ENCODE results near the gene SLC25A25. TPM values are rescaled to one million over a fixed set of nuclear protein-coding genes. Genes with fewer than 3 reads are reported as not detected.

SLC25A25 gene
- total and polyA plus RNA-seq, 10 of the 15 experiments (the other 5 are each of a cell fraction or from before 2014, with no cell fraction given): 0.04 to 17.1 (median 12.4) TPM; not detected in 1

DNA sequence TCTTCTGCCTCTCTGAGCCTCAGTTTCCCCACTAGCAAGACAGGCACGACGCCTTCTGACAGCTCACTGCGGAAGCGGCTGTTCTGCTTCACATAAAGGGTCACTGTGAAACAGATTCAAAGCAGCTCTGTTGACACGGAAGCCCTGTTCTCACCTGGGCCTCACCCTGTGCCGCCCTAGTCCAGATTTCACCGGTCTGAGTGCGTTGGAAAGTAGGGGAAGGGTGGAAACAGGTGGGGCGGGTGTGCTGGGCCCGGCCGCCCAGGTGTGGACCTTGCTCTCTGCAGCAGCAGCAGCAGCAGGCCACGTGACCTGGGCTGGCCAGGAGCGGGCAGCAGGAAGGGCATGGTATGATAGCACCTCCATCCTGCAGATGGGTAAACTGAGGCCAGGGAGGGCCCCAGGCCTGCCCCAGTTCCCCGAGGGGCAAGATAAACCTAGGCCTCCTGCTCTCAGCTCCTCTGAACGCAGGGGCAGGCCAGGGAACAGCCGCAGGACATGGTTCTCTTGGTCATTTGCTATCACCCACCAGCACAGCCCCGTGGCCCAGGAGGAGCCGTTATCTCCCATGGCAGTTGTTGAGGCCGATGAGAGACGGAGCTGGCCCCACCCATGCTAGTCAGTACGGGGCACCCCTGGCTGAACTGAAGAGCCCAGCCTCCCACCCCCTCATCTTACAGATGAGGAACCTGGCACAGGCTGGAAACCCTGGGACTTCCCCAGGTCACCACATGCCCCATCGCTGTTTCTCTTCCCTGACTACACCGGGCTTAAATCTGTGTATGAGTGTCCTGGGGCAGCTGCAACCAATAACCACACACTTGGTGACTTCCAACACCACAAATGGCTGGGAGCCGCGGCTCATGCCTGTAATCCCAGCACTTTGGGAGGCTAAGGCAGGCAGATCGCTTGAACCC, 47.4 kb downstream of the SLC25A25 start:
- Histone ChIP-seq H3K79me2 (ENCODE audit: control insufficient read depth, insufficient read depth, low read length) (no peaks in the 10 kb centered on the region), H3K4me2 (ENCODE audit: control insufficient read depth, insufficient read depth) (peak overlapping the region; percentile 31), H3K9ac (ENCODE audit: control insufficient read depth, insufficient read depth, low read length) (no peak overlapping the region; the same call in 1 of the 2 replicates), H3K27ac (ENCODE audit: control insufficient read depth, insufficient read depth) (peak overlapping the region; percentile 61), H3K4me1 (ENCODE audit: control insufficient read depth, insufficient read depth, low read length) (peaks cover 23% of the 10 kb centered on the region), H2AFZ (ENCODE audit: control insufficient read depth, low read depth, low read length) (no peak overlapping the region), H3K27me3 (replicated peaks in 1 of 2; ENCODE audit: control insufficient read depth in 2 of 2, insufficient read depth in 2 of 2, low read length in 1 of 2) (no peaks in the 10 kb centered on the region), H4K20me1 (ENCODE audit: control insufficient read depth, insufficient read depth) (no peaks in the 10 kb centered on the region), H3K36me3 (ENCODE audit: control insufficient read depth in 2 of 2, insufficient read depth in 2 of 2, low read length in 1 of 2) (peaks cover 3 to 4% of the 10 kb centered on the region in 2 experiments; a peak in 3 of 4 replicates), H3K4me3 (no peak overlapping the region), H3K9me3 (replicated peaks; ENCODE audit: control insufficient read depth, insufficient read depth, low read length) (no peaks in the 10 kb centered on the region)
- no TSS peak for BruUV-seq (replicated peaks)
- intact Hi-C loops (cut with micrococcal nuclease; ENCODE audit: unreplicated experiment): no loop called here
- POLR2A ChIA-PET: interaction anchor here (0.5 to 2.8 kb wide), 7 partner anchors 9 to 178 kb away, joined by 3 to 10 read pairs (median 4); partner anchors contain the start of gene DPM2
- RAD21 ChIA-PET (ENCODE audit: unreplicated experiment): interaction anchor here (1.0 to 1.5 kb wide), 5 partner anchors 10 to 160 kb away, joined by 3 to 7 read pairs (median 5); no protein-coding TSS in a partner anchor
- CTCF ChIA-PET: interaction anchor here (0.6 to 6.1 kb wide), 22 partner anchors 10 to 305 kb away, joined by 3 to 84 read pairs (median 5); partner anchors contain the start of gene PTGES2
- FAIRE-seq (peak; percentile 72), ATAC-seq (peak; percentile 90), DNase-seq (ENCODE audit: low read depth, low spot score) (no peak)
- in situ Hi-C loops (cut with MboI): no loop called here
- 51% methylated on average over 26 of the region's 26 CpGs for WGBS (ENCODE audit: insufficient coverage, insufficient replicate concordance, low lambda C conversion rate, missing lambda C conversion rate)
- SMC1A ChIA-PET (ENCODE audit: uncharacterized antibody, unreplicated experiment): interaction anchor here (0.8 to 3.3 kb wide), 11 partner anchors 10 to 172 kb away, joined by 3 to 11 read pairs (median 4); partner anchors contain the start of genes NAIF1 and SLC25A25
- TF ChIP-seq EP300 (IDR thresholded peaks at IDR 0.05; ENCODE audit: borderline replicate concordance in 1 of 2, control insufficient read depth in 1 of 2, low read depth in 2 of 2, low read length in 2 of 2) (0 out of 4 replicates have a peak, but pooled peaks of 1 of the 2 experiments have one; percentile 18), EGR1 (IDR thresholded peaks at IDR 0.05; ENCODE audit: borderline replicate concordance in 1 of 2, low read depth in 2 of 2, low read length in 2 of 2) (peak in 1 of 2 experiments; percentile 65; a peak in 2 of 3 replicates), GABPA (IDR thresholded peaks at IDR 0.05; ENCODE audit: low read depth) (no peak), SUZ12 (IDR thresholded peaks at IDR 0.05; ENCODE audit: unreplicated experiment) (no peak), SPI1 (IDR thresholded peaks at IDR 0.05; ENCODE audit: borderline replicate concordance, insufficient read depth, low read depth, low read length) (peak; percentile 52; the same call in 1 of the 2 replicates), SIX5 (IDR thresholded peaks at IDR 0.05; ENCODE audit: low read depth, low read length, severe bottlenecking) (no peak), MTA2 (IDR thresholded peaks at IDR 0.05; ENCODE audit: low read depth) (no peak), HDGF (IDR thresholded peaks at IDR 0.05) (no peak), NFIC (IDR thresholded peaks at IDR 0.05; ENCODE audit: low read depth, low read length) (no peak), RAD51 (IDR thresholded peaks at IDR 0.05) (no peak), LARP7 (IDR thresholded peaks at IDR 0.05) (no peak), BHLHE40 (IDR thresholded peaks at IDR 0.05; ENCODE audit: borderline replicate concordance in 1 of 2, low read depth in 2 of 2, low read length in 1 of 2) (peak in 1 of 2 experiments; percentile 43; a peak in 1 of 4 replicates), IKZF2 (IDR thresholded peaks at IDR 0.05) (peak; percentile 74 to 78), TCF12 (IDR thresholded peaks at IDR 0.05; ENCODE audit: low read depth, low read length) (peak; percentile 34; the same call in 1 of the 2 replicates), ZSCAN29 (IDR thresholded peaks at IDR 0.05) (no peak)
- TF ChIP-seq, protein P1, sequence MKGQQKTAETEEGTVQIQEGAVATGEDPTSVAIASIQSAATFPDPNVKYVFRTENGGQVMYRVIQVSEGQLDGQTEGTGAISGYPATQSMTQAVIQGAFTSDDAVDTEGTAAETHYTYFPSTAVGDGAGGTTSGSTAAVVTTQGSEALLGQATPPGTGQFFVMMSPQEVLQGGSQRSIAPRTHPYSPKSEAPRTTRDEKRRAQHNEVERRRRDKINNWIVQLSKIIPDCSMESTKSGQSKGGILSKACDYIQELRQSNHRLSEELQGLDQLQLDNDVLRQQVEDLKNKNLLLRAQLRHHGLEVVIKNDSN (IDR thresholded peaks at IDR 0.05; ENCODE audit: borderline replicate concordance, extremely low read length, insufficient read depth, low read depth, low read length): peak; percentile 42
- TF ChIP-seq, protein P2, sequence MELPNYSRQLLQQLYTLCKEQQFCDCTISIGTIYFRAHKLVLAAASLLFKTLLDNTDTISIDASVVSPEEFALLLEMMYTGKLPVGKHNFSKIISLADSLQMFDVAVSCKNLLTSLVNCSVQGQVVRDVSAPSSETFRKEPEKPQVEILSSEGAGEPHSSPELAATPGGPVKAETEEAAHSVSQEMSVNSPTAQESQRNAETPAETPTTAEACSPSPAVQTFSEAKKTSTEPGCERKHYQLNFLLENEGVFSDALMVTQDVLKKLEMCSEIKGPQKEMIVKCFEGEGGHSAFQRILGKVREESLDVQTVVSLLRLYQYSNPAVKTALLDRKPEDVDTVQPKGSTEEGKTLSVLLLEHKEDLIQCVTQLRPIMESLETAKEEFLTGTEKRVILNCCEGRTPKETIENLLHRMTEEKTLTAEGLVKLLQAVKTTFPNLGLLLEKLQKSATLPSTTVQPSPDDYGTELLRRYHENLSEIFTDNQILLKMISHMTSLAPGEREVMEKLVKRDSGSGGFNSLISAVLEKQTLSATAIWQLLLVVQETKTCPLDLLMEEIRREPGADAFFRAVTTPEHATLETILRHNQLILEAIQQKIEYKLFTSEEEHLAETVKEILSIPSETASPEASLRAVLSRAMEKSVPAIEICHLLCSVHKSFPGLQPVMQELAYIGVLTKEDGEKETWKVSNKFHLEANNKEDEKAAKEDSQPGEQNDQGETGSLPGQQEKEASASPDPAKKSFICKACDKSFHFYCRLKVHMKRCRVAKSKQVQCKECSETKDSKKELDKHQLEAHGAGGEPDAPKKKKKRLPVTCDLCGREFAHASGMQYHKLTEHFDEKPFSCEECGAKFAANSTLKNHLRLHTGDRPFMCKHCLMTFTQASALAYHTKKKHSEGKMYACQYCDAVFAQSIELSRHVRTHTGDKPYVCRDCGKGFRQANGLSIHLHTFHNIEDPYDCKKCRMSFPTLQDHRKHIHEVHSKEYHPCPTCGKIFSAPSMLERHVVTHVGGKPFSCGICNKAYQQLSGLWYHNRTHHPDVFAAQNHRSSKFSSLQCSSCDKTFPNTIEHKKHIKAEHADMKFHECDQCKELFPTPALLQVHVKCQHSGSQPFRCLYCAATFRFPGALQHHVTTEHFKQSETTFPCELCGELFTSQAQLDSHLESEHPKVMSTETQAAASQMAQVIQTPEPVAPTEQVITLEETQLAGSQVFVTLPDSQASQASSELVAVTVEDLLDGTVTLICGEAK (IDR thresholded peaks at IDR 0.05; ENCODE audit: borderline replicate concordance): no peak

Measured in GM12878 (cell line).